ENCODE data around the gene CHRNB1. TPM values are rescaled to one million over a fixed set of nuclear protein-coding genes. Genes with fewer than 3 reads are reported as not detected.

CHRNB1 gene
- total RNA-seq, 8 experiments from 2014 or later = 2.2 to 13.0 (median 8.0) TPM

Other genes starting within 250 kb of the CHRNB1 start
- gene DLG4, start 225.2 kb upstream of the CHRNB1 start, total RNA-seq = 10 to 100 TPM in 7 of 8 experiments, 1 to 10 TPM in 1; 5.6 to 91.4 (median 42.6) TPM
- gene ACADVL, start 225.1 kb upstream of the CHRNB1 start, total RNA-seq = 100 to 1,000 TPM in 7 of 8 experiments, 10 to 100 TPM in 1; 77.7 to 513 (median 215) TPM
- 10 to 100 TPM; 31.3 to 63.1 (median 40.6) TPM for gene DVL2, start 210.5 kb upstream of the CHRNB1 start, total RNA-seq
- gene PHF23, start 205.6 kb upstream of the CHRNB1 start, total RNA-seq = 10 to 100 TPM; 25.2 to 63.1 (median 49.4) TPM
- gene GABARAP, start 202.6 kb upstream of the CHRNB1 start, total RNA-seq = 100 to 1,000 TPM; 336 to 734 (median 573) TPM
- 10 to 100 TPM; 36.5 to 94.1 (median 56.7) TPM for gene CTDNEP1, start 193.3 kb upstream of the CHRNB1 start, total RNA-seq
- gene ELP5, start 192.8 kb upstream of the CHRNB1 start, total RNA-seq = 10 to 100 TPM; 30.5 to 62.7 (median 51.5) TPM
- 1 to 10 TPM in 4 of 8 experiments, under 1 TPM in 4; 0.32 to 3.7 (median 0.99) TPM for gene CLDN7, start 182.6 kb upstream of the CHRNB1 start, total RNA-seq
- 1 to 10 TPM in 1 of 8 experiments, under 1 TPM in 7; 0.20 to 1.4 (median 0.38) TPM for gene SLC2A4, start 163.3 kb upstream of the CHRNB1 start, total RNA-seq
- gene YBX2, start 150.4 kb upstream of the CHRNB1 start, total RNA-seq = 1 to 10 TPM in 3 of 8 experiments, under 1 TPM in 5; 0.09 to 2.4 (median 0.51) TPM
- gene EIF5A, start 137.4 kb upstream of the CHRNB1 start, total RNA-seq = 100 to 1,000 TPM; 104 to 785 (median 231) TPM
- gene GPS2, start 129.7 kb upstream of the CHRNB1 start, total RNA-seq = 10 to 100 TPM; 35.1 to 61.1 (median 52.0) TPM
- 10 to 100 TPM; 11.4 to 44.6 (median 27.1) TPM for gene NEURL4, start 115.7 kb upstream of the CHRNB1 start, total RNA-seq
- 10 to 100 TPM in 6 of 8 experiments, 1 to 10 TPM in 2; 4.9 to 36.4 (median 11.4) TPM for gene ACAP1, start 108.5 kb upstream of the CHRNB1 start, total RNA-seq
- 10 to 100 TPM in 1 of 8 experiments, 1 to 10 TPM in 7; 4.0 to 14.5 (median 6.1) TPM for gene KCTD11, start 92.9 kb upstream of the CHRNB1 start, total RNA-seq
- gene TMEM95, start 89.9 kb upstream of the CHRNB1 start, total RNA-seq = under 1 TPM in 6 of 8 experiments, not detected in 2; 0.11 to 0.57 (median 0.32) TPM
- 1 to 10 TPM; 1.3 to 8.6 (median 2.4) TPM for gene TNK1, start 64.0 kb upstream of the CHRNB1 start, total RNA-seq
- gene PLSCR3, start 50.5 kb upstream of the CHRNB1 start, total RNA-seq = 10 to 100 TPM in 4 of 8 experiments, 1 to 10 TPM in 4; 3.8 to 24.8 (median 12.4) TPM
- gene TMEM256, start 41.0 kb upstream of the CHRNB1 start, total RNA-seq = 100 to 1,000 TPM in 7 of 8 experiments, 10 to 100 TPM in 1; 50.7 to 141 (median 111) TPM
- 10 to 100 TPM in 7 of 8 experiments, 1 to 10 TPM in 1; 3.7 to 27.8 (median 18.1) TPM for gene NLGN2, start 37.2 kb upstream of the CHRNB1 start, total RNA-seq
- gene SPEM1, start 24.7 kb upstream of the CHRNB1 start, total RNA-seq = under 1 TPM in 1 of 8 experiments, not detected in 7; 1.00 TPM
- gene SPEM2, start 19.4 kb upstream of the CHRNB1 start, total RNA-seq = under 1 TPM in 3 of 8 experiments, not detected in 5; 0.24 to 0.43 (median 0.40) TPM
- 1 to 10 TPM in 1 of 8 experiments, under 1 TPM in 5, not detected in 2; 0.13 to 1.0 (median 0.32) TPM for gene SPEM3, start 16.2 kb upstream of the CHRNB1 start, total RNA-seq
- 1 to 10 TPM in 6 of 8 experiments, under 1 TPM in 2; 0.33 to 5.4 (median 1.7) TPM for gene TMEM102, start 9.6 kb upstream of the CHRNB1 start, total RNA-seq
- gene FGF11, start 5.5 kb upstream of the CHRNB1 start, total RNA-seq = 10 to 100 TPM in 4 of 8 experiments, 1 to 10 TPM in 2, under 1 TPM in 2; 0.61 to 17.4 (median 7.1) TPM
- 10 to 100 TPM in 7 of 8 experiments, 1 to 10 TPM in 1; 9.8 to 36.2 (median 13.4) TPM for gene ZBTB4, start 34.6 kb downstream of the CHRNB1 start, total RNA-seq
- 1 to 10 TPM in 4 of 8 experiments, under 1 TPM in 4; 0.49 to 1.9 (median 0.86) TPM for gene SLC35G6, start 36.4 kb downstream of the CHRNB1 start, total RNA-seq
- gene POLR2A, start 39.3 kb downstream of the CHRNB1 start, total RNA-seq = 100 to 1,000 TPM in 2 of 8 experiments, 10 to 100 TPM in 6; 26.0 to 137 (median 43.8) TPM
- 1 to 10 TPM in 3 of 8 experiments, under 1 TPM in 4, not detected in 1; 0.22 to 2.9 (median 0.93) TPM for gene TNFSF12, start 104.0 kb downstream of the CHRNB1 start, total RNA-seq
- gene TNFSF13, start 113.7 kb downstream of the CHRNB1 start, total RNA-seq = 1 to 10 TPM; 1.2 to 8.1 (median 2.0) TPM
- 10 to 100 TPM; 37.9 to 75.0 (median 50.2) TPM for gene SENP3, start 116.9 kb downstream of the CHRNB1 start, total RNA-seq
- 10 to 100 TPM in 1 of 8 experiments, 1 to 10 TPM in 4, under 1 TPM in 3; 0.58 to 15.7 (median 2.5) TPM for gene CD68, start 134.6 kb downstream of the CHRNB1 start, total RNA-seq
- gene MPDU1, start 138.8 kb downstream of the CHRNB1 start, total RNA-seq = 100 to 1,000 TPM in 1 of 8 experiments, 10 to 100 TPM in 7; 36.6 to 109 (median 71.4) TPM
- 1 to 10 TPM; 1.4 to 3.9 (median 2.2) TPM for gene SOX15, start 145.0 kb downstream of the CHRNB1 start, total RNA-seq
- gene FXR2, start 169.8 kb downstream of the CHRNB1 start, total RNA-seq = 10 to 100 TPM; 33.0 to 53.4 (median 46.1) TPM
- 100 to 1,000 TPM in 2 of 8 experiments, 10 to 100 TPM in 6; 66.9 to 115 (median 84.4) TPM for gene SAT2, start 182.8 kb downstream of the CHRNB1 start, total RNA-seq
- 10 to 100 TPM in 1 of 8 experiments, 1 to 10 TPM in 4, under 1 TPM in 2, not detected in 1; 0.54 to 26.2 (median 1.7) TPM for gene SHBG, start 185.1 kb downstream of the CHRNB1 start, total RNA-seq
- 10 to 100 TPM in 3 of 8 experiments, 1 to 10 TPM in 4, under 1 TPM in 1; 0.31 to 43.9 (median 8.4) TPM for gene ATP1B2, start 205.9 kb downstream of the CHRNB1 start, total RNA-seq
- 100 to 1,000 TPM in 2 of 8 experiments, 10 to 100 TPM in 6; 11.6 to 136 (median 25.7) TPM for gene TP53, start 242.4 kb downstream of the CHRNB1 start, total RNA-seq
- gene WRAP53, start 243.4 kb downstream of the CHRNB1 start, total RNA-seq = 10 to 100 TPM in 7 of 8 experiments, 1 to 10 TPM in 1; 6.9 to 20.1 (median 13.2) TPM